A549 (cell line): ENCODE measurements around the gene COMTD1. TPM values are rescaled to one million over a fixed set of nuclear protein-coding genes. Genes with fewer than 3 reads are reported as not detected.

ENCODE experiments used
- ATAC-seq, 2 experiments: fragments of 200-7000 bp in 1 of 2; fragments of >200 bp in 1 of 2; cut with Nextera tagmentation in 1 of 2; cut with Tn5 transposase in 1 of 2; 3 replicates each; pipeline versions ENCODE4 v1.8.0 to v1.9.1; 2018 to 2020; ENCODE audit warnings: mild to moderate bottlenecking in 1 of 2, moderate library complexity in 1 of 2
- CTCF ChIA-PET: fragments of 300-600 bp; sonication (Branson Sonifier 250); formaldehyde crosslinking; extraction: SDS; loops from one replicate; lab custom pipeline; 2021; ENCODE audit warnings: antibody characterized with exemption, inconsistent platforms; lab: Yijun Ruan, JAX
- POLR2A ChIA-PET: fragments of 350-600 bp; formaldehyde crosslinking; extraction: SDS; loops from one replicate; lab custom pipeline; 2021; ENCODE audit warnings: antibody characterized with exemption, inconsistent platforms; lab: Yijun Ruan, JAX
- DNase-seq, 2 experiments: peaks; one replicate each; pipeline versions ENCODE4 v3.0.0 to v3.0.0-alpha.2; 2011 to 2016; ENCODE audit warnings: low read depth in 1 of 2, low spot score in 1 of 2
- FAIRE-seq: peaks from 2 replicates; lab custom pipeline; 2011; peaks lifted over from hg19 to GRCh38; lab: Jason Lieb, UNC
- H3K27ac ChIP-seq, 2 experiments: fragments of >200 bp; sonication (Bioruptor Twin); formaldehyde crosslinking; 3 replicates each; pipeline ENCODE4 v1.5.1; 2016 to 2017
- H3K4me1 ChIP-seq: fragments of >200 bp; sonication (Bioruptor Twin); formaldehyde crosslinking; 3 replicates; pipeline ENCODE4 v1.6.1; 2016
- H3K4me2 ChIP-seq: fragments of >200 bp; sonication (Bioruptor Twin); formaldehyde crosslinking; 3 replicates; pipeline ENCODE4 v1.6.1; 2016
- H3K4me3 ChIP-seq: fragments of >200 bp; sonication (Bioruptor Twin); formaldehyde crosslinking; 3 replicates; pipeline ENCODE4 v1.5.1; 2016
- H3K9me3 ChIP-seq: fragments of >200 bp; sonication (Bioruptor Twin); formaldehyde crosslinking; 3 replicates; pipeline ENCODE4 v1.6.1; 2016
- CBX8 ChIP-seq: fragments of 200-600 bp; sonication (generic); IDR thresholded peaks from 2 replicates; pipeline ENCODE4 v1.6.1; 2016
- EP300 ChIP-seq, 2 experiments: fragments of >200 bp; sonication (Bioruptor Twin); formaldehyde crosslinking; IDR thresholded peaks; 2 replicates in 1 of 2; 3 replicates in 1 of 2; pipeline ENCODE4 v1.6.1; 2016 to 2017
- FOXS1 ChIP-seq: fragments of 250-450 bp; sonication (Bioruptor Pico); IDR thresholded peaks from 2 replicates; pipeline ENCODE4 v1.5.0; 2020; ENCODE audit warnings: mild to moderate bottlenecking, moderate library complexity
- HDAC2 ChIP-seq: fragments of 200-600 bp; sonication (generic); IDR thresholded peaks from 2 replicates; pipeline ENCODE4 v1.6.1; 2016
- HEYL ChIP-seq: fragments of 250-450 bp; sonication (Bioruptor Pico); IDR thresholded peaks from 2 replicates; pipeline ENCODE4 v1.8.0; 2021; ENCODE audit warnings: mild to moderate bottlenecking, moderate library complexity
- HOXB13 ChIP-seq: fragments of 250-450 bp; sonication (Bioruptor Pico); IDR thresholded peaks from 2 replicates; pipeline ENCODE4 v1.5.0; 2020; ENCODE audit warnings: low read depth, mild to moderate bottlenecking, moderate library complexity
- HOXB5 ChIP-seq: fragments of 250-450 bp; sonication (Bioruptor Pico); IDR thresholded peaks from 2 replicates; pipeline ENCODE4 v1.5.0; 2020; ENCODE audit warnings: mild to moderate bottlenecking, moderate library complexity
- JUN ChIP-seq, 2 experiments: fragments of >200 bp; sonication (Bioruptor Twin); formaldehyde crosslinking; IDR thresholded peaks; 2 replicates in 1 of 2; 3 replicates in 1 of 2; pipeline ENCODE4 v1.6.1; 2016 to 2017
- JUNB ChIP-seq: fragments of >200 bp; sonication (Bioruptor Twin); formaldehyde crosslinking; IDR thresholded peaks from 2 replicates; pipeline ENCODE4 v1.6.1; 2016
- KDM1A ChIP-seq: fragments of 200-600 bp; sonication (generic); IDR thresholded peaks from 2 replicates; pipeline ENCODE4 v1.6.1; 2016; ENCODE audit warnings: low read depth, mild to moderate bottlenecking
- MAZ ChIP-seq: fragments of 150-350 bp; IDR thresholded peaks from 2 replicates; pipeline ENCODE4 v1.6.1; 2014; ENCODE audit warnings: antibody characterized with exemption, low read depth, low read length, borderline replicate concordance
- NFE2L2 ChIP-seq: fragments of 150-350 bp; conservative IDR thresholded peaks from 2 replicates; pipeline ENCODE4 v1.6.1; 2014; ENCODE audit warnings: low read length
- NPAS2 ChIP-seq: fragments of 250-450 bp; sonication (Bioruptor Pico); IDR thresholded peaks from 2 replicates; pipeline ENCODE4 v1.8.0; 2022; ENCODE audit warnings: mild to moderate bottlenecking, moderate library complexity, borderline replicate concordance
- POLR2AphosphoS2 ChIP-seq: conservative IDR thresholded peaks from 2 replicates; pipeline ENCODE4 v1.6.1; 2012; ENCODE audit warnings: low read length, improper control_type of control experiment, inconsistent platforms
- RAD21 ChIP-seq, 2 experiments: fragments of >200 bp in 1 of 2; sonication (Bioruptor Twin) in 1 of 2; formaldehyde crosslinking in 1 of 2; IDR thresholded peaks in 1 of 2; conservative IDR thresholded peaks in 1 of 2; 2 replicates in 1 of 2; 3 replicates in 1 of 2; pipeline ENCODE4 v1.6.1; 2012 to 2018; ENCODE audit warnings: inconsistent platforms in 1 of 2
- RARB ChIP-seq: fragments of 250-450 bp; sonication (Bioruptor Pico); IDR thresholded peaks from 2 replicates; pipeline ENCODE4 v1.8.0; 2021; ENCODE audit warnings: mild to moderate bottlenecking, moderate library complexity
- RCOR1 ChIP-seq: fragments of 150-350 bp; IDR thresholded peaks from 2 replicates; pipeline ENCODE4 v1.6.1; 2014; ENCODE audit warnings: antibody characterized with exemption, low read length, low read depth
- SMC3 ChIP-seq: fragments of >200 bp; sonication (Bioruptor Twin); formaldehyde crosslinking; IDR thresholded peaks from 3 replicates; pipeline ENCODE4 v1.6.1; 2018; ENCODE audit warnings: inconsistent platforms
- TFCP2L1 ChIP-seq: fragments of 250-450 bp; sonication (Bioruptor Pico); IDR thresholded peaks from 2 replicates; pipeline ENCODE4 v1.5.0; 2021; ENCODE audit warnings: mild to moderate bottlenecking
- ZC3H11A ChIP-seq: fragments of 450-650 bp; IDR thresholded peaks from 2 replicates; pipeline ENCODE4 v1.6.1; 2014; ENCODE audit warnings: antibody characterized with exemption, mild to moderate bottlenecking
- ZFP36 ChIP-seq: fragments of 450-650 bp; IDR thresholded peaks from 2 replicates; pipeline ENCODE4 v1.6.1; 2014; ENCODE audit warnings: borderline replicate concordance; ENCODE audit not compliant: partially characterized antibody
- ZNF302 ChIP-seq: fragments of 250-450 bp; sonication (Bioruptor Pico); IDR thresholded peaks from 2 replicates; pipeline ENCODE4 v1.9.0; 2021; ENCODE audit warnings: inconsistent platforms, mild to moderate bottlenecking, moderate library complexity
- ZSCAN20 ChIP-seq: fragments of 250-450 bp; sonication (Bioruptor Pico); IDR thresholded peaks from 2 replicates; pipeline ENCODE4 v1.8.0; 2022; ENCODE audit warnings: mild to moderate bottlenecking, moderate library complexity
- WGBS: methylation state at CpG from one replicate; pipeline ENCODE4 v1.1.6; 2017; ENCODE audit errors: missing lambda C conversion rate; 5-methylcytosine and 5-hydroxymethylcytosine counted together
- polyA plus RNA-seq, 4 experiments: library from polyadenylated mRNA; depleted of rRNA in 3 of 4; stranded (reverse); fragments of >200 nt; fragmentation: RNase III in 1 of 4; extraction: RNeasy Plus Mini Kit Qiagen cat#74134 plus additional on column Dnase treatment in 1 of 4; gene quantifications; 2 replicates in 3 of 4; 3 replicates in 1 of 4; pipeline ENCODE4 v1.2.3, GENCODE V29; 2011 to 2017
- TF ChIP-seq, protein P1 (sequence below): fragments of 250-450 bp; sonication (Bioruptor Pico); IDR thresholded peaks from 2 replicates; pipeline ENCODE4 v1.5.0; 2020; ENCODE audit warnings: low read depth, mild to moderate bottlenecking, moderate library complexity
- TF ChIP-seq, protein P2 (sequence below): fragments of 250-450 bp; sonication (Bioruptor Pico); IDR thresholded peaks from 2 replicates; pipeline ENCODE4 v1.5.0; 2021; ENCODE audit warnings: mild to moderate bottlenecking, moderate library complexity, borderline replicate concordance
- TF ChIP-seq, protein P3 (sequence below): IDR thresholded peaks from 2 replicates; pipeline ENCODE4 v1.6.1; 2012; ENCODE audit warnings: low read depth, borderline replicate concordance
- TF ChIP-seq, protein P4 (sequence below): fragments of >200 bp; sonication (Bioruptor Twin); formaldehyde crosslinking; IDR thresholded peaks from 3 replicates; pipeline ENCODE4 v1.5.1; 2016
- TF ChIP-seq, protein P5 (sequence below): fragments of >200 bp; sonication (Bioruptor Twin); formaldehyde crosslinking; IDR thresholded peaks from 3 replicates; pipeline ENCODE4 v1.6.1; 2016

COMTD1 gene
- polyA plus RNA-seq, 2 of the 4 experiments (the other 2 are of a cell fraction) = 9.8 to 34.2 TPM

DNA sequence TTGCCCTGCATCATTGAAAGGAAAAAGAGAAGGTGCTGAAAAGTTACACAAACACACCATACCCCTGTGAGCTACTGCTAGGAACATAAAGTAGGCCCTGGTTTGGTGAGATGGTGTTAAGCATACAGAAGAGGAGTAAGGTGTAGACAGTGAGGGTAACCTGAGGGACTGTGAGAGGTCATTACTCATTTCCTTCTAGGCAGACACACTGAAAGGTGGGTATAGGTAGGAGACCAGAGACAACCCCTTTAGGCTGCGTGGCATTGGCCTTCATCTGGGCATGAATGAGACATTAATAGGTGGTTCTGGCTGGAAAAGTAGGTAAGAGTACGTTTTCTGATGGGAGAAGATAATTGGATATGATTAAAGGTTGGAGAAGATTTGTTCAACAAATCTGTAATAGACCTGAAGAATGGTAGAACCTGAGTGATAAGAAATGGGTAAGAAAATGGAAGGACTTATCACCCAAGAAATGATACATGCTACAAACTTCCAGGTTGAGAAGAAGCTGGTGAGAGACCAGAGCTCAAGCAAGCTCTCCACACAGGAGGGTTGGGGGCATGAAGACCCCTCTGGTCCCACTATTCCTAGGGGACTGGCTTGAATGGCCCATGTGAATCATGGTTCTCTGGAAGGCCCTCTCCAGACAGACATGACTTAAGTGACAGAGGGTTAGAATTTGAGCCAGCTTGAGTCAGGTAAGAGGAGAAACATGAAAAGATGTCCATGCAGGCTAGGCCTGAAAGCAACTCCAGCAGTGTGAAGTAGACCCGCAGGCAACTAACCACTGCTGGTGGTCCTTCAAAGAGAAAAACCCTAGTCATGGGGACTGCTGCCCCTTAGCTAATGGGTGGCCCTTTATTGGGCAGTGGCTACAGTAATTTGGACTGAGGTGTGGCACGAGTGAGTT is 3.8 kb downstream of the COMTD1 start (continued):
- TF ChIP-seq HOXB13 (CRISPR knock-in tag) (no peak), ZSCAN20 (CRISPR knock-in tag) (no peak), ZNF302 (CRISPR knock-in tag) (no peak), ZC3H11A (no peak), HOXB5 (CRISPR knock-in tag) (no peak), NPAS2 (CRISPR knock-in tag) (no peak), FOXS1 (no peak), POLR2AphosphoS2 (peak; percentile 83; the same call in 1 of the 2 replicates), JUN (IDR thresholded peaks at IDR 0.05) (peak in 1 of 2 experiments; percentile 13; a peak in 1 of 5 replicates)
- TF ChIP-seq, protein P1, sequence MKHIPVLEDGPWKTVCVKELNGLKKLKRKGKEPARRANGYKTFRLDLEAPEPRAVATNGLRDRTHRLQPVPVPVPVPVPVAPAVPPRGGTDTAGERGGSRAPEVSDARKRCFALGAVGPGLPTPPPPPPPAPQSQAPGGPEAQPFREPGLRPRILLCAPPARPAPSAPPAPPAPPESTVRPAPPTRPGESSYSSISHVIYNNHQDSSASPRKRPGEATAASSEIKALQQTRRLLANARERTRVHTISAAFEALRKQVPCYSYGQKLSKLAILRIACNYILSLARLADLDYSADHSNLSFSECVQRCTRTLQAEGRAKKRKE (CRISPR knock-in tag) = 0 out of 2 replicates have a peak, but pooled peaks have one; percentile 37

DNA sequence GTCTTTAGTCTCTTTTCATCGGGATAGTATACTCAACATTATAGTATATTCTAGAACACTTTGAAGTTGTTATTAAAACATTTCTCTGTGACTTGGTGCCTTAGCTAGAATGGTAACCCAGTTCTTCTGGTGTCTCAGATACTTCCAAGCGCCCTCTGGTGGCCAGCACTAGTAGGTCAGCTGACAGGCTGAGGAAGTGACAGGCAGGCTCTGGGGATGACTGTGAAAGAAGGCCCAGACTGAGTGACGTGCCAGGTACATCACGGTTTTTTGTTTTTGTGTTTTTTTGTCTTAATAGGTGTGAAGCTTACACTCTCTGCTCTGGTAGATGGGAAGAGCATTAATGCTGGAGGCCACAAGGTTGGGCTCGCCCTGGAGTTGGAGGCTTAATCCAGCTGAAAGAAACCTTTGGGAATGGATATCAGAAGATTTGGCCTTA is 5.1 kb downstream of the COMTD1 start:
- Histone ChIP-seq H3K27ac (peak overlapping the region in 1 of 2 experiments; percentile 29; a peak in 1 of 6 replicates), H3K4me1 (peaks cover 63% of the 10 kb centered on the region), H3K9me3 (no peaks in the 10 kb centered on the region), H3K4me3 (no peak overlapping the region), H3K4me2 (peak overlapping the region; percentile 61)
- ATAC-seq (peak in 1 of 2 experiments; percentile 31; a peak in 3 of 6 replicates), FAIRE-seq (no peak), DNase-seq (peak; percentile 89 to 92)
- 24% methylated on average over 5 of the region's 5 CpGs for WGBS
- CTCF ChIA-PET = interaction anchor here (0.6 to 22.8 kb wide), 15 partner anchors 8 to 120 kb away, joined by 3 to 479 read pairs (median 6); partner anchors contain the start of genes SAMD8 and VDAC2
- POLR2A ChIA-PET = interaction anchor here (1.0 to 3.3 kb wide), 6 partner anchors 10 to 119 kb away, joined by 3 to 21 read pairs (median 5); partner anchors contain the start of genes SAMD8 and VDAC2
- TF ChIP-seq, protein P2, sequence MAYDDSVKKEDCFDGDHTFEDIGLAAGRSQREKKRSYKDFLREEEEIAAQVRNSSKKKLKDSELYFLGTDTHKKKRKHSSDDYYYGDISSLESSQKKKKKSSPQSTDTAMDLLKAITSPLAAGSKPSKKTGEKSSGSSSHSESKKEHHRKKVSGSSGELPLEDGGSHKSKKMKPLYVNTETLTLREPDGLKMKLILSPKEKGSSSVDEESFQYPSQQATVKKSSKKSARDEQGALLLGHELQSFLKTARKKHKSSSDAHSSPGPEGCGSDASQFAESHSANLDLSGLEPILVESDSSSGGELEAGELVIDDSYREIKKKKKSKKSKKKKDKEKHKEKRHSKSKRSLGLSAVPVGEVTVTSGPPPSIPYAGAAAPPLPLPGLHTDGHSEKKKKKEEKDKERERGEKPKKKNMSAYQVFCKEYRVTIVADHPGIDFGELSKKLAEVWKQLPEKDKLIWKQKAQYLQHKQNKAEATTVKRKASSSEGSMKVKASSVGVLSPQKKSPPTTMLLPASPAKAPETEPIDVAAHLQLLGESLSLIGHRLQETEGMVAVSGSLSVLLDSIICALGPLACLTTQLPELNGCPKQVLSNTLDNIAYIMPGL (CRISPR knock-in tag) = no peak
- TF ChIP-seq EP300 (IDR thresholded peaks at IDR 0.05) = no peak
- no peak for TF ChIP-seq ZC3H11A
- no peak for TF ChIP-seq CBX8
- TF ChIP-seq RCOR1 = no peak
- no peak for TF ChIP-seq JUNB
- no peak for TF ChIP-seq MAZ
- TF ChIP-seq, protein P3, sequence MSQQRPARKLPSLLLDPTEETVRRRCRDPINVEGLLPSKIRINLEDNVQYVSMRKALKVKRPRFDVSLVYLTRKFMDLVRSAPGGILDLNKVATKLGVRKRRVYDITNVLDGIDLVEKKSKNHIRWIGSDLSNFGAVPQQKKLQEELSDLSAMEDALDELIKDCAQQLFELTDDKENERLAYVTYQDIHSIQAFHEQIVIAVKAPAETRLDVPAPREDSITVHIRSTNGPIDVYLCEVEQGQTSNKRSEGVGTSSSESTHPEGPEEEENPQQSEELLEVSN = no peak
- TF ChIP-seq KDM1A = no peak
- no peak for TF ChIP-seq RARB (CRISPR knock-in tag)
- TF ChIP-seq ZFP36 = no peak
- no peak for TF ChIP-seq ZSCAN20 (CRISPR knock-in tag)
- TF ChIP-seq TFCP2L1 (CRISPR knock-in tag) = no peak
- TF ChIP-seq, protein P4, sequence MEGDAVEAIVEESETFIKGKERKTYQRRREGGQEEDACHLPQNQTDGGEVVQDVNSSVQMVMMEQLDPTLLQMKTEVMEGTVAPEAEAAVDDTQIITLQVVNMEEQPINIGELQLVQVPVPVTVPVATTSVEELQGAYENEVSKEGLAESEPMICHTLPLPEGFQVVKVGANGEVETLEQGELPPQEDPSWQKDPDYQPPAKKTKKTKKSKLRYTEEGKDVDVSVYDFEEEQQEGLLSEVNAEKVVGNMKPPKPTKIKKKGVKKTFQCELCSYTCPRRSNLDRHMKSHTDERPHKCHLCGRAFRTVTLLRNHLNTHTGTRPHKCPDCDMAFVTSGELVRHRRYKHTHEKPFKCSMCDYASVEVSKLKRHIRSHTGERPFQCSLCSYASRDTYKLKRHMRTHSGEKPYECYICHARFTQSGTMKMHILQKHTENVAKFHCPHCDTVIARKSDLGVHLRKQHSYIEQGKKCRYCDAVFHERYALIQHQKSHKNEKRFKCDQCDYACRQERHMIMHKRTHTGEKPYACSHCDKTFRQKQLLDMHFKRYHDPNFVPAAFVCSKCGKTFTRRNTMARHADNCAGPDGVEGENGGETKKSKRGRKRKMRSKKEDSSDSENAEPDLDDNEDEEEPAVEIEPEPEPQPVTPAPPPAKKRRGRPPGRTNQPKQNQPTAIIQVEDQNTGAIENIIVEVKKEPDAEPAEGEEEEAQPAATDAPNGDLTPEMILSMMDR = peak; percentile 90
- no peak for TF ChIP-seq HDAC2
- no peak for TF ChIP-seq ZNF302 (CRISPR knock-in tag)
- TF ChIP-seq, protein P5, sequence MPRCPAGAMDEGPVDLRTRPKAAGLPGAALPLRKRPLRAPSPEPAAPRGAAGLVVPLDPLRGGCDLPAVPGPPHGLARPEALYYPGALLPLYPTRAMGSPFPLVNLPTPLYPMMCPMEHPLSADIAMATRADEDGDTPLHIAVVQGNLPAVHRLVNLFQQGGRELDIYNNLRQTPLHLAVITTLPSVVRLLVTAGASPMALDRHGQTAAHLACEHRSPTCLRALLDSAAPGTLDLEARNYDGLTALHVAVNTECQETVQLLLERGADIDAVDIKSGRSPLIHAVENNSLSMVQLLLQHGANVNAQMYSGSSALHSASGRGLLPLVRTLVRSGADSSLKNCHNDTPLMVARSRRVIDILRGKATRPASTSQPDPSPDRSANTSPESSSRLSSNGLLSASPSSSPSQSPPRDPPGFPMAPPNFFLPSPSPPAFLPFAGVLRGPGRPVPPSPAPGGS = no peak
- TF ChIP-seq POLR2AphosphoS2 = peak; percentile 86
- TF ChIP-seq SMC3 = peak; percentile 81
- peak; percentile 61 to 66 for TF ChIP-seq RAD21 (conservative IDR thresholded peaks at IDR 0.05 in 1 of 2, IDR thresholded peaks at IDR 0.05 in 1 of 2)
- TF ChIP-seq HEYL (CRISPR knock-in tag) = no peak
- no peak for TF ChIP-seq NFE2L2
